HT-29 (cell line): ENCODE results near the gene DMGDH. TPM values are rescaled to one million over a fixed set of nuclear protein-coding genes. Genes with fewer than 3 reads are reported as not detected.
A peak's percentile ranks its signal among the peaks of the same experiment; 100 is the strongest.

Experiments used
- DNase-seq: peaks from one replicate; pipeline ENCODE4 v3.0.0-alpha.2; 2015; ENCODE audit warnings: low spot score
- total RNA-seq: library from RNA; depleted of rRNA; stranded (reverse); fragments of >200 nt; shearing (Covaris generic); gene quantifications from 2 replicates; pipeline ENCODE4 v1.2.3, GENCODE V29; 2014; rRNA removed

The DMGDH gene
- total RNA-seq, result not detected in 2 replicates

- no peak for DNase-seq
These were observed at the start of gene DMGDH, which contains the start of gene BHMT2 for GRCh38 chr5:79069488-79070349. TSS of gene DMGDH (minus strand) at chr5:79069674. CDS start at chr5:79069620, 54 bp downstream. TSS of gene BHMT2 (plus strand) at chr5:79069767. CDS start at chr5:79069783, 16 bp downstream.

- DNase-seq, result no peak
These were observed 43.2 kb upstream of the DMGDH start for GRCh38 chr5:79112703-79113058.

DNA sequence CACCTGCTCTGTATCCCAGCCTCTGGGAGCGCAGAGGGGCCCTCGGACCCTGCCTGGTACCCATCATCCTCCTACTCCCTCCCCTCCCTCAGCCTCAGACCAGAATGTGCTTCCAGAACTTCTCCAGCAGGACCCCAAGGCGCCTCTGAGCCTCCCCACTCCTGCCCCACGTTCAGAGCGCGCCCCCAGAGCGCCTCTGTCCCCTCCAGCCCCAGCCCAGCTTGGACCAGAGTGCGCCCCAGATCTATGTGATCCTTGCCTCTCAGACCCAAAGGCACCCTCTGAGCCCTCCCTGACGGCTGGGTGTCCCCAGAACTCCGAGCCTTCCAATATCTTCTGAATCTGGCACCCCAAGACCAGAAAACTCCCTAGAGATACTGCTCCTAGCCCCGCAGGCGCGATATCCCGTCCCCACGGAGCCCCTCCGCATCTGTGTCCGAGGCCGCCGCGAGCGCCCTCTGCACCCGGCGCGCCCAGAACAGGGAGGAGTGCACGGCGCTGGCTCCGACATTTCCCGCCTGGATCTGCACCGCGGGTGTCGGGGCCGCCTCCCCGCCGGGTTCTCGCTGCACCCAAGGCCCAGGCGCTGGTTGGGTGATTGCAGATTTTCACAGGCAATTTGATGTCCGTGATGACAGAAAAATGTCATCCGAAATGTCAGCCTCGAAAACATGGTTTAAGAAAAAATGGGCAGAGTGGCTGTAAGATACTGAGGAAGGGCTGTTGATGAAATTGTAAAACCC lies 42.7 kb upstream of the DMGDH start:
- no peak for DNase-seq

DNA sequence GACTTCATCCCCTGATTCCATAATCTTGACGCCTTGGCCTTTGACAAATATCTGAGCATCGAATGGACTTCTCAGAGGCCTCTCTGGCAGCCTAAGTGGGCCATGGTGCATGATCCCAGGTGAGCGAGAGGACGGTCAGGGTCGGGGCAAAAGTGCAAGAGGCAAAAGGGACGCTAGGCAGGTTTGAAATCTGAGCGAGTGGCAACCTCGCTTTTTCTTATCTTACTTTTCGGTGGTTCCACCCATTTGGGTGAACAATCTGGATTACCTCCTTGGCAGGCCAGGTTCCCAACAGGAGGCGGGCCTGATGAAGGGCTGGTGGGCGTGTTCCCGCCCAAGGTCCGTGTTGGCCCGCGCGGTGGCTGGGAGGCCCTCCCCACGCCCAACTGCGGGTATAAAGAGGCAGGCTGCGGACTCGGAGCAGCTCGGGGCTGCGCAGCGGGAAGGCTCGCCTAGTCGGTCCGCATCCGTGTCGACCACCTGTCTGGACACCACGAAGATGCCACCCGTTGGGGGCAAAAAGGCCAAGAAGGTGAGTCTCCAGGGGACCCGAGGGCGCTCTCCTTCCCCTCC lies 42.0 kb upstream of the DMGDH start, which contains the start of gene BHMT:
Gene BHMT, plus strand, starts transcription at position 423 of the 573 bp plus-strand sequence. Its CDS starts 77 bp downstream, at position 500.
- DNase-seq, result no peak

DNA sequence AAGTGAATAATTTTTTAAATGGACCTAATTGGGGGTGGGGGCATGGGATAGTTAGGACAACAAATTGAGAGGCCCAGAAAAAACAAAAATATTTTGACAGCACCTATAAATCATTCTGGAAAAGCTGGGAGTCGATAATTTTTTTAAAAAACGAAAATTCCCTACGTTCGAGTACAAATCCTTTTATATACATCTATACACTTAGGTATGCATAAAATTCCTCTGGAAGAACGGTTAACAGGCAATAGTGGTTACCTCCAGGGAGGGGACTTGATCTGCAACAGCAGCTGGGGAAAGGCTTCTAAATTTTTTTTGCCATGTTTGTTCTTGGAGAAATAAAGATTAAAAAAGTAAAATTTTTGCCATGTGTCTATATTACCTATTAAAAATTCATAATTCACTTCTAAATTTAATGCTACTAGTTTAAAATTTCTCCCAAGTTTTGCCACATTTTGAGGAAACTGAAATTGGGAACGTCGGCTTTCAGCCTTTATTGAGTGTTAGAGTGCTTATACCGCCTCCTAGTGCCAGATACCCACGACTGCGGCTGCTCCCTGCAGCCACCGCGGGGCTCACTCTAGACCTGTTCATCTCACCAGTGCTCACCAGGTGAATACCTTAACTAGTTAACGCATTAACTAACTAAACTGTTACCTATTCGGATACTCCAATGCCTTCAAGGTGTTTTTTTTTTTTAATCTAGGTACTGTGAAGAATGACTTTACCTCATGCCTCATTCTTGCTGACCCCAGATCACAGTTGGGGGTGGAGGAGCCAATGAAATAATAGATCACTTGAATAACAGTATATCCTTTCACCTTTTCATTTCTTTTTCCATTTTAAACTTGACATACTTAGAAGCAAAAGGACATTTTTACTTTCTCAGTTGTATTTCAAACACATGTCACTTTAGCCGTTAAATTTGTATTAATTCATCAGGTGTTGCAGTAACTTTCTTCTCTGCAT lies 40.3 kb upstream of the DMGDH start:
- DNase-seq, result peak; percentile 28

DNA sequence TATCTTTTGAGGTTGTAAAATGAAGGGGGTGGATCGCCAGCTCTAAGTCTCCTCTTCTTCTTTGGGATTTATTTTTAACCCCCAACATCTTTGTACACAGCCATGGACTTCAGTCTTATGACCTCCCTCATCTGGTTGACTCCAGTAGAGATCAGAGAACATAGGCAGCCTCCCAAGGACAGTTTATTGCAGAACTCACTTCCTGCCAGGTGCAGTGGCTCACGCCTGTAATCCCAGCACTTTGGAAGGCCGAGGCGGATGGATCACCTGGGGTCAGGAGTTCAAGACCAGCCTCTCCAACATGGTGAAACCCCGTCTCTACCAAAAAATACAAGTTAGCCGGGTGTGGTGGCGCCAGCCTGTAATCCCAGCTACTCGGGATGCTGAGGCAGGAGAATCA lies 39.3 kb upstream of the DMGDH start:
- DNase-seq, result no peak

DNA sequence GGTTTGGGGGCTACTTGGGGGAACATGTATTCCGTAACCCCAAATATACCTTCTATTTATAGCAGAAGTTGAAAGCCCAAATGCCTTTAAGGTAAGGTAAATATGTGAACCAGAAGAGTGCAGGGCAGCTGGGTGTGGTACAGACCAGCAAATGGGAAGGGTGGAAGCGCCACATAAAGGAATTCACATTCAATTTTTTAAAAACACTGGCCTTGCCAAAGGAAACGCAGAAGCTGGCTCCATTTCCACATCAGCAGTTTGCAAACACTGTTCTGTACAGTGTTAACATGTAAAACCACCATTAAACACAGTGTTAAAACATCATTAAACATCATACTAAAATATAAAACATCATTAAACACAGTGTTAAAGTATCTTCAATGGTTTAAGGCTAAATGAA lies 38.6 kb upstream of the DMGDH start:
- DNase-seq, result no peak

DNA sequence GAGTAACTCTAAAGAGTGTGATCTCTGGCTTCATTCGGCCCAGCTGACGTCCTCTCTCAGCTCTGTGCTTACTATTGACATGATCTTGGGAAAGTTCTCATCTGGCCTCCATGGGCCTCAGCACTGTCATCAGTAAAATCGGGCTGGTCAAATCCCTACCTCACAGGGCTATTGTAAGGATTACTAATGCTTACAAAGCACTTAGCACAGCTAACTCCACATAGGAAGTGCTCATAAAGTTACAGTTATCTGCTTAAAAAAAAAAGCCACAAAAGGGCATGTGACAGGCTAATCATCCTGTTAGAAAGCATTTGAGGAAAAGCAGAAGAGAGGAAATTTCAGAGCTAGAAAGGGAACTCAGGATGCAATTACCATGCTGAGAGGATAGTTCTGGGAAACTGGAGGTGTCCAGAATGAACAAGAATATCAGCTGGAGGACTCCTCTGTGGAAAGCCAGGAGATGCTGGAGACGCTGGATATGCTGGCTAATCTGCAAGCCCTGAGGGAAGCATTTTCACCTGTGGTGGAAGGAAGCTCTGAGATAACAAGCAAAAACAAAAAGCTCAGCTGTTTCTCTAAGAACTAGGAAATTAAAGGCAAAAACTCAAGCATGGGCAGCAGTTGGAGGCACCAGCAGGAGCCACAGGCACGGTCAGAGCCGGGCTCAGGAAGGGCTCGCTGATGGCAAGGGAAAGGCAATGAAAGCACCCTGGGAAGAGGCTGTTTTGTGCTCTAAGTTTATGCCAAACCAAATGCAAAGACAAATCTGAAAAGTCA lies 37.7 kb upstream of the DMGDH start:
- DNase-seq, result no peak

GRCh38 chr5:79105868-79106267 lies 36.4 kb upstream of the DMGDH start:
- DNase-seq, result no peak

GRCh38 chr5:79093762-79094161 lies 24.3 kb upstream of the DMGDH start:
- no peak for DNase-seq

- DNase-seq, result no peak
These were observed 21.6 kb upstream of the DMGDH start for GRCh38 chr5:79091064-79091463.

DNA sequence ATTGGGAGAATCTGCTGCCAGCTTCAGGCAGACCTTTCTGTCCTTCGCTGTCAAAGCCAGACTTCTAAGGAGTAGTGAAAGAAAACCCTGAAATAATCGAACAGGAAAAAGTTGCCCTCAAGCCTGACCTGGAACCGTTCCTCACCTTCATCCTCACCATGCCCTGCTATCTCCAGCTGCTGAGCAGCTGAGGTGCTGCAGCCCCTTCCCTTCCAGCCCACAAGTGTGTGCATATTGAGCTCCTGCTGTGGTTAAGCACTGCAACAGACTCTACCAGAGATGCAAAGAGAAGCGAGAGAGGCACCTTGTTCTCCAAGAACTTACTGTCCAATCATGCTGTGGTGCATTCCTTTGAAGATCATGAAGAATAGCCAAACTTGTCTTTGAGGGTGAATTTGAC lies 19.0 kb upstream of the DMGDH start:
- DNase-seq, result no peak

DNA sequence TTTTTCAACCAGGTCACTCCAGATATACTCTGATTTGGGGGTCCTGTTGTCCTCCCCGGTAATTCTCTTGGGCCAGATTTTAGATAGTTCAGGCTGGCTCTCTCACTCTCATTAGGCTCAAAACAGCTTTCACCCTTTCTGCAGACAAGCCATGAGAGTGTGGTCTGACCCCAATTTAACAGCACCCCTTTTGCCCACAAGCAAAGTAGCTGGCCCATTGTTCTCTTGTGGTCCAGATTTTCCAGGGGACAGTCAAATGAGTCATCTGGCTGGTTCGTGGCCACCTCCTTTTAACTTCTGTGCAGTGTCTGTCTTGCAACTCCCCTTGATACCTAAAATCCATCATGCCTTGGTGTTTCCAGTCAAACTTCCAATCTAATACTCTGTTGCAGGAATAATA lies 16.6 kb upstream of the DMGDH start:
- no peak for DNase-seq

DNA sequence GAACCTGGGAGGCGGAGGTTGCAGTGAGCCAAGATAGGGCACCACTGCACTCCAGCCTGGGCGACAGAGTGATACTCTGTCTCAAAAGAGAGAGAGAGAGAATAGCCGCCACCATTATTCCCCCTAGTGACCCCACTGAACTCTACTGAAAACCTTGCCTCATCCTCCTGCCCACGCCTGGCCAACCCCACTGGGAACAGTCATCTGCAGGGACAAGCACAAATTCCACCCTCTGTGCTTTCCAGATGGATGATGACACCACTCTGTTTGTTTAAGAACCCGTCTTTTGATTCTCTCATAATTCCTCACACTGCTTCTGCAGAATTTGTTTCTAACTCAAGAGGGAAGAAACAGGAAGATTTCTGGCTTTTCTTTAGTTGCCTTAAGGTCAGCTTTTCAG lies 12.3 kb upstream of the DMGDH start:
- DNase-seq, result no peak

GRCh38 chr5:79080804-79081203 lies 11.3 kb upstream of the DMGDH start:
- DNase-seq, result no peak

GRCh38 chr5:79077680-79078365 lies 8.3 kb upstream of the DMGDH start:
- no peak for DNase-seq

DNA sequence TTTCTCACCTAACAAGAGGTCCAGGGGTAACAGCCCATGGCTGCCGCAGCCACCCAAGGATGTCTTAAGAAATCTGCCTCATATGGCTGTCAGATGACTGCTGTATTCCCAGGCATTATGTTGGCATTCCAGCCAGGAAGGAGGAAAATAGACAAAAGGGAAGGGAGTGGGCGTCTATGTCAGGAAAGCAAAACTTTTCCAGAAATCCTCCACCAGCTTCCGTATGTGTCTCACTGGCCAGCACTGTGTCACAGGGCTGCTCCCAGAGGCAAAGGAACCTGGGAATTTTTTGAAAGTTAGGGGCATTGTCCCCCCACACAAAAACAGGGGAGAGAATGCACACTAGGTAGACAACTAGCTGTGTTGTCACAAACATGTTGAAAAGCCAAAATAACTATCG lies 7.3 kb upstream of the DMGDH start:
- DNase-seq, result no peak

- no peak for DNase-seq
These were observed 6.4 kb upstream of the DMGDH start for GRCh38 chr5:79075646-79076426.

- DNase-seq, result peak; percentile 21
These were observed 5.2 kb upstream of the DMGDH start for GRCh38 chr5:79074641-79075040.
